ENCODE data around the gene REXO2. TPM values are rescaled to one million over a fixed set of nuclear protein-coding genes. Genes with fewer than 3 reads are reported as not detected.

REXO2 gene
- polyA plus RNA-seq, 4 donors = 114 to 127 (median 116) TPM

Other genes with a start within 250 kb of the REXO2 start
- under 1 TPM in 3 of 4 donors, not detected in 1; 0.15 to 0.99 (median 0.72) TPM for gene NNMT, start 143.1 kb upstream of the REXO2 start, polyA plus RNA-seq (ENCODE audit: insufficient read length in 4 of 4)
- gene C11orf71, start 39.0 kb upstream of the REXO2 start, polyA plus RNA-seq (ENCODE audit: insufficient read length in 4 of 4) = 10 to 100 TPM; 19.3 to 21.3 (median 19.5) TPM
- 10 to 100 TPM; 46.6 to 58.6 (median 56.1) TPM for gene RBM7, start 38.8 kb upstream of the REXO2 start, polyA plus RNA-seq (ENCODE audit: insufficient read length in 4 of 4)
- gene NXPE1, start 120.4 kb downstream of the REXO2 start, polyA plus RNA-seq (ENCODE audit: insufficient read length in 4 of 4) = under 1 TPM in 2 of 4 donors, not detected in 2; 0.08 TPM
- gene NXPE4, start 156.3 kb downstream of the REXO2 start, polyA plus RNA-seq (ENCODE audit: insufficient read length in 4 of 4) = under 1 TPM in 1 of 4 donors, not detected in 3; 0.06 TPM
- gene NXPE2, start 239.1 kb downstream of the REXO2 start, polyA plus RNA-seq (ENCODE audit: insufficient read length in 4 of 4) = under 1 TPM; 0.30 to 0.53 (median 0.41) TPM